Measurements from ENCODE around the gene KDM2B. TPM values are rescaled to one million over a fixed set of nuclear protein-coding genes. Genes with fewer than 3 reads are reported as not detected.

KDM2B gene
- total and polyA plus RNA-seq, 2 of the 8 experiments (the other 6 are each of a cell fraction or from before 2014, with no cell fraction given): 111 to 162 TPM

DNA sequence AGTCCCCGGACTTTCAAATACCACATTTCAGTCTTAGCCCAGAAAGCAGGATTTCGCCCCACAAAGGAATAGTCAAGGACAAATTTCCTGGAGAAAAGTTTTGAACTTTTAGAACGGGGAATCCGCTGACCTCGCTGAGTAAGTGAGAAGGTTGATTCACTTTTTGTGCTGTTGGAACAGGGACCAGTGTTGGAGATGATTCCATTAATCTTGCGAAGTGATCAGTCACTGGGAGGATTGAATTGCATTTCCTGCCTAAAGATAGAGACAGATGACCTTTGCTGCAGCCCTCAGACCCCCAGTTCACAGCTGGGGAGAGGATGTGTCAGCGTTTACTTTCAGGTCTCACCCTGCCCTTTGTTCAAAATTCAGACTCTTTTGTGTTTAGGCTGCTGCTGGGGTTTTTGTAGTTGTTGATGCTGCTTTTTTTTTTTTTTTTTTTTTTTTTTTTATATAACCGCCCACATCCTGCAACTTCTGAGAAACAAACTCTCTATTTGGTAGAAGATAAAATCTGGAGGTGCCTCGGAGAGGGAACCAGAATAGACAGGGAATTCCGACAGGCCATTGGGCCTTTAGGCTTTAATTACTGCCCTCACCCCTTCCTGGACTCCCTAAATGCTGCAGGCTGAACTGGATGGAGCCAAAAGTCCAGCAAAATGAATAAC, 9.8 kb upstream of the KDM2B start:
- peak in 1 of 2 experiments; percentile 49 for DNase-seq (ENCODE audit: low read depth in 1 of 2, low spot score in 2 of 2)
- Histone ChIP-seq H3K4me3 (ENCODE audit: extremely low read depth in 1 of 4, insufficient read depth in 2 of 4, low read depth in 3 of 4, low read length in 4 of 4) (peak overlapping the region in 2 of 4 experiments; percentile 12 to 38; a peak in 3 of 8 replicates), H2BK5ac (ENCODE audit: low read depth, low read length) (peak overlapping the region; percentile 2; the same call in 1 of the 2 replicates), H3K36me3 (ENCODE audit: control insufficient read depth in 2 of 4, insufficient read depth in 4 of 4, low read length in 3 of 4) (peaks cover 0 to 10% (median 0%) of the 10 kb centered on the region in 4 experiments; a peak in 4 of 8 replicates), H2BK12ac (ENCODE audit: low read depth, low read length) (no peak overlapping the region), H3K23me2 (ENCODE audit: low read depth, low read length) (no peaks in the 10 kb centered on the region), H3K9ac (replicated peaks in 1 of 4; ENCODE audit: extremely low read depth in 1 of 4, low read depth in 3 of 4, low read length in 3 of 4) (peak overlapping the region in 3 of 4 experiments; percentile 7 to 59 (median 55); a peak in 4 of 7 replicates), H3K79me1 (ENCODE audit: low read depth, low read length) (no peaks in the 10 kb centered on the region; the same call in 1 of the 2 replicates), H4K8ac (ENCODE audit: extremely low read depth, insufficient read depth, low read length) (no peak overlapping the region), H3K4ac (replicated peaks; ENCODE audit: insufficient read length, low read depth, low read length) (no peak overlapping the region), H2BK120ac (replicated peaks; ENCODE audit: low read depth, low read length) (no peak overlapping the region), H2BK20ac (ENCODE audit: low read length) (no peak overlapping the region), H2AK5ac (ENCODE audit: low read depth, low read length) (no peak overlapping the region), H4K20me1 (replicated peaks in 1 of 2; ENCODE audit: control insufficient read depth in 1 of 2, insufficient read depth in 2 of 2, low read length in 2 of 2) (no peaks in the 10 kb centered on the region), H3K18ac (ENCODE audit: extremely low read depth, low read length) (peak overlapping the region; percentile 1; the same call in 1 of the 2 replicates), H3K4me1 (replicated peaks in 1 of 4; ENCODE audit: control insufficient read depth in 3 of 4, insufficient read depth in 4 of 4, low read length in 3 of 4) (peaks cover 2 to 8% (median 8%) of the 10 kb centered on the region in 4 experiments; a peak in 4 of 7 replicates), H3K23ac (ENCODE audit: insufficient read length) (no peak overlapping the region), H2BK15ac (ENCODE audit: low read length) (no peak overlapping the region), H2AFZ (ENCODE audit: low read length) (no peak overlapping the region; the same call in 1 of the 2 replicates), H4K5ac (ENCODE audit: insufficient read length, low read depth, low read length) (no peak overlapping the region), H4K91ac (replicated peaks; ENCODE audit: insufficient read length, low read length) (no peak overlapping the region), H3K14ac (ENCODE audit: insufficient read length) (no peak overlapping the region), H3K9me3 (ENCODE audit: insufficient read depth in 2 of 2, low read depth in 1 of 2, low read length in 1 of 2) (no peaks in the 10 kb centered on the region), H3K27ac (ENCODE audit: low read depth, low read length) (peak overlapping the region; percentile 29; the same call in 1 of the 2 replicates), H3K27me3 (replicated peaks in 1 of 4; ENCODE audit: control insufficient read depth in 3 of 4, extremely low read depth in 1 of 4, insufficient read depth in 3 of 4, low read length in 3 of 4) (no peaks in the 10 kb centered on the region), H3K79me2 (ENCODE audit: control insufficient read depth in 1 of 2, insufficient read depth in 2 of 2, low read length in 2 of 2) (peaks cover 0 to 9% of the 10 kb centered on the region in 2 experiments; a peak in 2 of 4 replicates), H3K4me2 (ENCODE audit: insufficient read depth in 1 of 2, low read depth in 2 of 2, low read length in 2 of 2) (peak overlapping the region; percentile 56 to 59; a peak in 3 of 4 replicates), H3K56ac (replicated peaks; ENCODE audit: insufficient read length, low read depth, low read length) (no peak overlapping the region)
- no peak for FAIRE-seq
- CTCF ChIA-PET (ENCODE audit: partially characterized antibody): interaction anchor here (1.0 to 1.7 kb wide), 5 partner anchors 8 to 38 kb away, joined by 3 to 9 read pairs (median 6); no protein-coding TSS in a partner anchor
- POLR2A ChIA-PET (ENCODE audit: partially characterized antibody): interaction anchor here (0.8 to 2.8 kb wide), 8 partner anchors 8 to 36 kb away, joined by 3 to 24 read pairs (median 4); partner anchors contain the start of genes KDM2B and ORAI1
- TF ChIP-seq CTBP2 (IDR thresholded peaks at IDR 0.05; ENCODE audit: borderline replicate concordance, insufficient read depth, insufficient read length, low read length): no peak
- no peak for TF ChIP-seq YY1 (IDR thresholded peaks at IDR 0.05; ENCODE audit: low read depth, low read length)
- TF ChIP-seq, protein P1, sequence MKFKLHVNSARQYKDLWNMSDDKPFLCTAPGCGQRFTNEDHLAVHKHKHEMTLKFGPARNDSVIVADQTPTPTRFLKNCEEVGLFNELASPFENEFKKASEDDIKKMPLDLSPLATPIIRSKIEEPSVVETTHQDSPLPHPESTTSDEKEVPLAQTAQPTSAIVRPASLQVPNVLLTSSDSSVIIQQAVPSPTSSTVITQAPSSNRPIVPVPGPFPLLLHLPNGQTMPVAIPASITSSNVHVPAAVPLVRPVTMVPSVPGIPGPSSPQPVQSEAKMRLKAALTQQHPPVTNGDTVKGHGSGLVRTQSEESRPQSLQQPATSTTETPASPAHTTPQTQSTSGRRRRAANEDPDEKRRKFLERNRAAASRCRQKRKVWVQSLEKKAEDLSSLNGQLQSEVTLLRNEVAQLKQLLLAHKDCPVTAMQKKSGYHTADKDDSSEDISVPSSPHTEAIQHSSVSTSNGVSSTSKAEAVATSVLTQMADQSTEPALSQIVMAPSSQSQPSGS (IDR thresholded peaks at IDR 0.05; ENCODE audit: low read length): 0 out of 2 replicates have a peak, but pooled peaks have one; percentile 11
- no peak for TF ChIP-seq HDAC2 (IDR thresholded peaks at IDR 0.05; ENCODE audit: borderline replicate concordance in 1 of 2, low read depth in 2 of 2, low read length in 2 of 2)
- TF ChIP-seq SRF (IDR thresholded peaks at IDR 0.05; ENCODE audit: low read depth, low read length): no peak
- TF ChIP-seq TBP (IDR thresholded peaks at IDR 0.05; ENCODE audit: low read depth, low read length): no peak
- no peak for TF ChIP-seq MAFK (IDR thresholded peaks at IDR 0.05; ENCODE audit: low read depth, low read length)
- TF ChIP-seq POLR2AphosphoS5 (IDR thresholded peaks at IDR 0.05; ENCODE audit: low read depth, low read length): no peak
- no peak for TF ChIP-seq SUZ12 (IDR thresholded peaks at IDR 0.05; ENCODE audit: low read length)
- 53% methylated on average over 10 of the region's 10 CpGs; no CpG with 5 or more reads in 1 of the 2 experiments for WGBS, 2 experiments (ENCODE audit: extremely low coverage in 1 of 2, insufficient coverage in 1 of 2, insufficient read length in 1 of 2, insufficient replicate concordance in 2 of 2, low coverage in 1 of 2, low lambda C conversion rate in 2 of 2, missing lambda C conversion rate in 1 of 2)
